DND-41 (cell line): ENCODE data around the gene ZNF248.

ENCODE experiments used
- CTCF ChIP-seq: IDR thresholded peaks from 2 replicates; pipeline ENCODE4 v1.5.1; 2012; ENCODE audit warnings: borderline replicate concordance, low read length, moderate library complexity, mild to moderate bottlenecking; ENCODE audit not compliant: poor library complexity, severe bottlenecking; ENCODE audit errors: extremely low read depth
- EZH2 ChIP-seq: IDR thresholded peaks from 3 replicates; pipeline ENCODE4 v1.6.1; 2012; ENCODE audit warnings: borderline replicate concordance, low read depth, mild to moderate bottlenecking, moderate library complexity, low read length, inconsistent platforms; ENCODE audit not compliant: severe bottlenecking

GRCh38 chr10:37871568-37872251, 14.3 kb upstream of the ZNF248 start:
- no peak for TF ChIP-seq CTCF
- TF ChIP-seq EZH2: no peak
